Non-pigmented ciliary epithelial cell (primary cell): ENCODE measurements around the gene TPMT.
"Not testable (repeated sequence)": the region's sequence is repeated elsewhere in the genome, so short reads cannot be mapped to it uniquely, and the experiment has no call there.

Experiments
- DNase-seq: peaks from one replicate; pipeline ENCODE4 v3.0.0-alpha.2; 2010; ENCODE audit warnings: low read depth

Gene TPMT

DNA sequence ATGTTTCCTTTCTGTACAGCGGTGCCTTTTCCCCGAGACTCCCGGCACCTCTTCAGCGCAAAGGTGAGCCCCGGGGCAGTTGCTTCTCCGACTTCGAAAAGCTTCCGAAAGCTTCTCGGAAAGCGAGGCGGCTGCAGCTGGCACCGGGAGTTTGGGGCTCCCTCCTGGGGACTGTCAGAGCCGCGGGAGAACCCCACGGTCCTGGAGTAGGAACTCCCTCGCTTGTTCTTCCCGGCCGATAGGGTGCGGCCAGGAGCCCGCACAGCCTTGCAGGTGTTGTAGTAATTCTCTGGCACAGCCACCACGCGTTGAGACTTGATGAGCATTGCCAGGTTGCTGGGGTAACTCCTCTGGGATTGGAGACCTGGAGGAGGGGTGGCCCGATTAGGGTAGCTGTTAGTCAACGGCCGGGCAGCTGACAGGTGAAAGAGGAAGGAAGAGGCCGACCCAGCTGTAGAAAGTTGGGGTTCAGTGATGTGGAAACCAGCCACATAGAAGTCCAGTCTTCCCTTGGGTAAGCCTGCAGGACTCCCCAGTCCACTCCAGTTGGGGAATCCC, 1.1 kb upstream of the TPMT start:
- no peak for DNase-seq

DNA sequence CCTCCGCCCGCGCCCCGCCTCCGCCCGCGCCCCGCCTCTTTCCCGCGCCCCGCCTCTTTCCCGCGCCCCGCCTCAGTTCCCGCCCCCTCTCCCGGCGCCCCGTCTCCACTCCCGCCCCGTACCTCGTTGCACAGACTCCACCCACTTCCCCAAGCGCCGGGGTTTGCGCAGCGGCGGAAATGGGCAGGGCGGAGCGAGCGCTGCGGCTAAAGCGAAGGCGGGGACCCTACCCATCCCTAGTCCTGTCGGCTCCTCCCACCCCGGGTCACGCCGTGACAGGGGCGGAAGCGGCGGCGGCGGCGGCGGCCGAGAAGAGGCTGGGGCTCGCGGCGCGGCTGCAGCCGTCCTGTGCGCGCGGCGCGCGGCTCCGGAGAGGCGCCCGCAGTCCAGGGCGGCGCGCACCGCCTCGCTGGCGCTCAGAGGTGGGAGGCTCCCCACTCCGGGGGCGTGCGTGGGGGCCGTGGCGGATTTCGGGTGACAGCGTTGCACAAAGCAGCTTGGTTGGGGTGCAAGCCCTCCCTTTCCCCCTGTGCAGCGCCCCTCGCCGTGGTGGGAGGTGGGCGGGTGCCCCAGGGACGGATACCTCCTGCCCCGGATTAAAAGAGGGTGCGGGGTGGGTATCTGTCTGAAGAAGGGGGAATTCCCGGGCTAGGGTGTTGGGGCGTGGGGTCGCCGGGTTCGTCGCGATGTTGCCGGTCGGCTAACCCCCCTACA, 430 bp upstream of the TPMT start, which contains the start of gene KDM1B:
TSS of gene KDM1B (plus strand) at position 273 of the 714 bp plus-strand sequence. CDS start 4,474 bp downstream, outside the sequence.
- DNase-seq = peak; percentile 87

DNA sequence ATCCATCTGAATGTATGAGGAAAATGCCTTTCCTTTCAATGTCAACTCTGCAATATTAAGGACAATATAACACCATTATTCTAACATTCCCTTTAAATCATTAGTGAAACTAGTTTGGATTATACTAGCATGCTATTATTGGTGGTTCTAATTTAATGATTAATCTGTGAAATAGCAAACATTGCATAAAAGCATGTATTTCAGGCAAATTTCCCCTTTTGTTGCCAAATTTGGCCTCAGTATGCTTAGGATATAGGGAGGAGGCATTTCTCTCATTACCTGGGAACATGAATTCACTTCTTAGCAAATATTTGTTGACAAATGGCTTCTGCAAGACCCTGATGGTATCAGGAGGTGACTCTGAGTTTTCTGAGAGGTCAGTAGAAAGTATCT, 1.6 kb downstream of the TPMT start:
- DNase-seq = no peak

DNA sequence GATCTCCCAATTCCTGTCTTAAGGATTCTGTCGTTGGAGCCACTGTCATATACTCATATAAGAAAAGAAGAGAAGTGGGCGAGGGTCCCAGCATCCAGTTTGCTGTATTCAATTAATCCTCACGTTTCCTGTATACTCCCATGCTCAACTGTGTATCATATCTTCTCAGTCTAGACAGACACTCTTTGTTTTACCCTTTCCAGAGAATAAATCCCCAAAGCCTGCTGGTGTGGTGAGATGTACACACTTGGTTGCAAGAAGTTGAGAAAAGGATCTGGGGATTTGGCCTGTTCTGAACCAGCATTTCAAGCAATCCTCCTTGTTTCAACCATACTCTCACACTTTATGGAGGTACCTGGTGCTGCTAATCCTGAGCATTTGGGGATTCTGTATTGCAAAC, 3.1 kb downstream of the TPMT start:
- DNase-seq = no peak

DNA sequence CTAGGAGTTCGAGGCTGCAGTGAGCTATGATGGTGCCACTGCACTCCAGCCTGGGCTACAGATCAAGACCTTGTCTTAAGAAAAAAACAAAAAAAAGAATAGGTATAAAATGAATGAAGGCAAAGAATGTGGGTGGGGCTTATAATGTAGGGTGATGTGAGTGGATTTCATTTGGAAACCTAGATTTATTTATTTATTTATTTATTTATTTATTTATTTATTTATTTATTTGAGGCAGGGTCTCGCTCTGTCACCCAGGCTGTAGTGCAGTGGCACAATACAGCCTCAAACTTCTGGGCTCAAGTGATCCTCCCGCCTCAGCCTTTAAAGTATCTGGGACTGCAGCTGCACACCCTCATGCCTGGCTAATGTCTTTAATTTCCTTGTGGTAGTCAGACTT, 3.5 kb downstream of the TPMT start:
- DNase-seq = not testable (repeated sequence)

DNA sequence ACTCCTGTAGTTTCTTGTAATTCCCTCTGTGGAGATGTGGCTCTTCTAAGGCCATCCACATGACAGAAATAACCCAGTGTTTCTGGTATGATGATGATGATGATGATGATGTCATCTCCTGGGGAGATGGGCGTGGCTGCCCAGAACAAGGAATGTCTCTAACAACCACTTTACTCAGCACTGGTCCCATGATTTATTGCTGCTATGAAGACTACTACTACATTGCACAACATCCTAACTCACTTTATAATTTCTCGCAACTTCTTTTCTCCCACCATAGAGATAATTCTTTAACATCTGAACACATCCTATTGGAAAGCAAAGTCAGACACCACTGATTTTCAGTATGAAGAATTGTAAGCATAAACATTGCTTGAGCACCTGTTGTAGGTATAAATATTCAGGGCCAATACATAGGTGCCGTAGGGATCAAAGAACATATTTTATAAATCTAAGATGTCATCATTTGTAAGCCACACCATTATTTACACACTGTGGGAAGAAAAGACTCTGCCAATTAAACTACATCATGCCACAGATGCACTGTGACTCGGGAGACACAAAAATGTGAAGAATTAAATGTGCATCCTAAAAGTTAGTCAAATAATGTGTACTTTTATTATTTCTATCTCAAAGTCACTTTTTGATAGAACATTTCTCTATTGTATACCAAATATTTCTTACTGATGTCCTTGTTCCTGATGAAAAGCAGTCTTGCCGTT, 6.4 kb downstream of the TPMT start:
- DNase-seq = peak; percentile 62

DNA sequence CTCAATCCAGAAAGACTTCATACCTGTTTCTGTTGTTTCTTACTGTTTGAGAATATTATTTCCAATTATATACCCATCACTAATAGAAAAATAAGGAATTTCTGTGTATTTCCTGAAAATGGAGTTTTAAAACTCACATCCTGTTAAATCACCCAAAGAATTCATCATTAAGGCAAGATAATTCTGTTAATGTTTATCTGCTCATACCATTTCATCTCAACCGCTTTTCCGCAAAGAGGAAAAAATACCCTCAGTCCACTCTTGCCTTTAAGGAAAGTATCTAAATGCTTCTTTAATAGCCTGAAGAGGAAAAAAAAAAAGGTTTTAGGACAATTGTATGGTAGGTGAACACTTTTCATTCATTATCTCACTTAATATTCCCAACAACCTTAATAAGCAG, 7.3 kb downstream of the TPMT start:
- no peak for DNase-seq

DNA sequence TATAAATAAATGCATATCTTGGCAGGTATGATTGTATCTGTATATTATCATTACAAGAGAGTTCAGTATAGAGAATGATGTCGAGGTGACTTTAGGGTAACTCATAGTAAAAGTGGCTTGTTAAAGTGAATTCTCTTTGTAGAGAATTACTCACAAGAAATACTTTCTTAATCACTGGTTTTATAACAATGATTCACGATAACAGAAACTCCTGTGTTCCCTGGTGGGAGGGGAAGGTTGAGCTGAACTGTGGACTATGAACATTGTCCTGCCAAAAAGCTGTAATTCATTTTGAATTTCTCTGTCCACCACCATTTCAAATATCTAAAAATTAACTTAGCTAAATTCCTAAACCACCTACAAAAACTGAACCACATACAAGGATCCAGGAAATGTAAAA, 7.7 kb downstream of the TPMT start:
- DNase-seq = no peak

DNA sequence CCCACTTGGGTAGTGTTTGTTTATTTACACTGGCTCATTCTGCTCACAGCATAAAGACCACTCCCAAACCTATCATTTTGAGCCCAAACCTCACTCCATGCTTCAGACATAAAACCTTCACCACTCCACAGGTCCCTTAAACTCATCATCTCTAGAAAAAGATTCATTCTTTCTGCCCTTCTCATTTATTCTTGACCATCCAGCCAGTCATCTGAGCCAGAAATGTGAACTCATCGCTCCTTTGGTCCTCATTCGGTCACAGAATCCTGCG, 12.4 kb downstream of the TPMT start:
- no peak for DNase-seq

DNA sequence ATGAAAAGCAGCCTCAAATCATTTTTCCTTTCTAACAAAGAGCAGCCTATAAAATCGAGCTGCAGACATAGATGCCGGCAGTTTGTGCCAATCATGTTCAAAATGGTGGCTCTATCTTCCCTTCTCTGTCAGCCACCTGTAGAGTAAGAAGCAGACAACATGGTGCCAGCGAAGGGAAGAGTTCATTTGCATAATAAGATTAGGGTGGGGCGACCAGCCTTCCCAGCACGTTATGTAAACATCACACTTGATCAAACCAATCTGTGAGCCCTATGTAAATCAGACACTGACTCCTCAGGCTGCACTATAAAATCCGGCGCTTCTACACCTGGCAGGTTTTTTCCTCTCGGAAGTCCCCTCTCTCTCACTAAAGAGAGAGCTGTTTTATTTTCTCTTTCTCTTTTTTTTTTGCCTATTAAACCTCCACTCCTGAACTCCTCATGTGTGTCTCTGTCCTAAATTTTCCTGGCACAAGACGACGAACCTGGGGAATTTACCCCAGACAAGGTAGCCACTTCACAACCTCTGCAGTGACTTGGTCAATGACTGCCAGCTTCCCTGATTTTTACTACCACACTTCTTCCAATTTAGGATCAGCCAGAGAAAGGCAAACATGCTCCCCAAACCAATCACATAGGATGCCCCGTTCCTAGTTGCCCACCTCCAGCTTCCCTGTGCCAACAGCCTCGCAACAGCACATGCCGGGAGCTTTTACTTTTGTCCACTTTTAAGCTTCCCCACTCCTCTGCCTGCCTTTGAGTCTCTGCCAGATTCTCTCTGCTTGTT, 12.9 kb downstream of the TPMT start:
- DNase-seq = no peak

DNA sequence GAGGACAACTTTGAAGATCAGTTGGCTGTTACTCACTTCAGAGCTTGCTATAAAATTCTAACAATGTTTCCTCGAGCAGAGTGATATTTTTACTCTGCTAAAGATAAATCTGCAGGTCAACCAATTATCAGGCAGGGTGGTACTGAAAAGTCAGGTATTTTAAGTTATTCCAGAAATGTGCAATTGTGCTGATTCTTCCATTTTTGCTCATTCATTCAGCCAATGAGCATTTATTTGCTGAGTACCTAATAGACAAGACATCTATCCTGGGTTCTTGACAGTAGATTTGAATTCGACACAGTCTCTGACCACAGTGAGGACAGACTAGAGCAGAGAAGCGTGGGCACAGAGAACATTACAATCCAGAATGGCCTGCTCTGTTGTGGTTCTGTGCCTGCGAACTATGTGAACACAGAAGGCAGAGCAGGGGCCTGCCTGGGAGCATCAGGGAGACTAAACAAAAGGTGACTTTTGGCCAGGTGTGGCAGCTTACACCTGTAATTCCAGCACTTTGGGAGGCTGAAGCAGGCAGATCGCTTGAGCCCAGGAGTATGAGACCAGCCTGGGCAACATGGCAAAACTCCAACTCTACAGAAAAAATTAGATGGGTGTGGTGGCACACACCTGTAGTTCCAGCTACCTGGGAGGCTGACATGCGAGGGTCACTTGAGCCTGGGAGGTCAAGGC, 14.8 kb downstream of the TPMT start:
- no peak for DNase-seq

DNA sequence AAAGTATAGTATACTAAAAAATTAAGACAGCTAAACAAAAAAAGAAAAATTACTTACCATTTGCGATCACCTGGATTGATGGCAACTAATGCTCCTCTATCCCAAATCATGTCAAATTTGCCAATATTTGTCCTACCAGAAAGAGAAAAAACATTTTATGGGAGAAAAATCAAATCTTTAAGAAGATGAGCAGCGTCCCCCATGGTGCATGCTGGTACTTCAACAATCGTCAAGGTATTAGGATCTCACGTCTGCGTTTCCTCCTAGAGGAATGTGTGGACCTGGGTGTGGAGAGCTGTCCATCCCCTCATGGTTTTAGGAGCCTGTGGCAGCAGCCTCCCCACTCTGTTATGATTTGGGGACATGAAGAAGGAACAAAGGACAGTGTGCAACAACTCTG, 16.0 kb downstream of the TPMT start:
- DNase-seq = no peak

DNA sequence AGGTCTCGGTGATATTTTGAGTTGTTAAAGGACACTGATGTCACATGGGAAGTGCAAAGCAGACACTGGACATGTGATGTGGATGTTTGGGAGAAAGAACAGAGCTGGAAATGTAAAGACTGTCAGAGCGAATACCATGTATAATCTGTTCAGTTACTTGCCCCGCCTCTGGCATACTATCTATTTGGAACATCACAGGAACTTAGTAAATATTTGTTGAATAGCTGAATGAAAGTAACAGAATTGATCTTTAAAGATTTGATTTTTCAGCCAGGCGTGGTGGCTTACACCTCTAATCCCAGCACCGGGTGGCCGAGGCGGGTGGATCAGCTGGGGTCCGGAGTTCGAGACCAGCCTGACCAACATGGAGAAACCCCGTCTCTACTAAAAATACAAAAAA, 18.6 kb downstream of the TPMT start:
- no peak for DNase-seq

DNA sequence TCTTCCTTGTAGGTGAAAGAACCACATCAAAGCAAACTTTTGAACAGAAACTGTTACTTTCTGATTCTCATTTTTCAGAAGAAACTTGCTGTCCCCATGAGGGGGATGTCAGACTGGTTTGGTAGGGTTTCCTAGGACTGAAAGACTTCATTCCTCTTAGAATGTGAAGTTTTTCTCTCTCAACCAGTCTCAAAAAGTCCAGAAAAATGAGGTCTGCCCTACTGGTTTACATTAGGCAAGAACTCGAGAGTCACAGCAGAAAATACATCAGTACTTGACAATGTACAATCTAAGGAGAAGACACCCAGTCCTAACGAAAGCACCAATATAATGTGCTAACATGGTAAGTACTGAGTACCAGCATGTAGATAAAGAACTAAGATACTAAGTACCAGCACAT, 19.7 kb downstream of the TPMT start:
- no peak for DNase-seq

DNA sequence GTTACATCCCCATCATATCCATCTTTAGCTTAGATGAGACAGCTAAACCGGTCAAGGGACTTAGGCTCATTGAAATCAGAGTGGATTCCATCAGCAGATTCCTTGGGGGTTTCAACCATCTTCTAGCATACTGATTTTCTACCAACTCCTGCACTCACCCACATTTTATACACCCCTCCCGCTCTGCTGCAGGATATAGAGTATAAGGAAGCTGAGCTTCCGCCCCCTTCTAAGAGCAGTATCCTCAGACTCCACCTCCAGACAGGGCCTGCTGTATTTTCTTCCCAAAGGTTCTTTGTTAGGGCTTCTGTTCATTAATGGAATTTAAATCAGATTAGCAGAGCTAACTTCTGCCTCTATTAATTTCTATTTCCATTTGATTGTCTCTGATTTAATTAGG, 22.5 kb downstream of the TPMT start:
- DNase-seq = no peak

DNA sequence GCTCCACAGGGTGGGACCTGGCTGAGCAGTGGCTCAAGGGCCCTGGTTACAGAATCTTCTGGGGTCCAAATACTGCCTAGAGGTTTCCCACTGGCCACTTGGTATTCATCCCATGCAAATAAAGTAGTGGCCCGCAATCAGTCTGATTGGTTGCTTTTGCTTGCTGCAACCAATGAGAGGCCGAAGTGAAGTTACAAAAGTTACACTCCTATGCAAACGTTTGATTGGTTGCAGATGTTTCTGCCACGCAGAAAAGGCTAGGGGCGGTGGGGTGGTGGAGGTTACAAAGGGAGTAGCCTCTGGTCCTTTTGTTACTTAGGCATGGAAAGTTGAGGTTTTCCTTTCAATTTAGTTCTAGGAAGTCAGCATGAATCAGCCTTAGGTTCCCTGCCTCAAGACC, 28.8 kb downstream of the TPMT start:
- no peak for DNase-seq

DNA sequence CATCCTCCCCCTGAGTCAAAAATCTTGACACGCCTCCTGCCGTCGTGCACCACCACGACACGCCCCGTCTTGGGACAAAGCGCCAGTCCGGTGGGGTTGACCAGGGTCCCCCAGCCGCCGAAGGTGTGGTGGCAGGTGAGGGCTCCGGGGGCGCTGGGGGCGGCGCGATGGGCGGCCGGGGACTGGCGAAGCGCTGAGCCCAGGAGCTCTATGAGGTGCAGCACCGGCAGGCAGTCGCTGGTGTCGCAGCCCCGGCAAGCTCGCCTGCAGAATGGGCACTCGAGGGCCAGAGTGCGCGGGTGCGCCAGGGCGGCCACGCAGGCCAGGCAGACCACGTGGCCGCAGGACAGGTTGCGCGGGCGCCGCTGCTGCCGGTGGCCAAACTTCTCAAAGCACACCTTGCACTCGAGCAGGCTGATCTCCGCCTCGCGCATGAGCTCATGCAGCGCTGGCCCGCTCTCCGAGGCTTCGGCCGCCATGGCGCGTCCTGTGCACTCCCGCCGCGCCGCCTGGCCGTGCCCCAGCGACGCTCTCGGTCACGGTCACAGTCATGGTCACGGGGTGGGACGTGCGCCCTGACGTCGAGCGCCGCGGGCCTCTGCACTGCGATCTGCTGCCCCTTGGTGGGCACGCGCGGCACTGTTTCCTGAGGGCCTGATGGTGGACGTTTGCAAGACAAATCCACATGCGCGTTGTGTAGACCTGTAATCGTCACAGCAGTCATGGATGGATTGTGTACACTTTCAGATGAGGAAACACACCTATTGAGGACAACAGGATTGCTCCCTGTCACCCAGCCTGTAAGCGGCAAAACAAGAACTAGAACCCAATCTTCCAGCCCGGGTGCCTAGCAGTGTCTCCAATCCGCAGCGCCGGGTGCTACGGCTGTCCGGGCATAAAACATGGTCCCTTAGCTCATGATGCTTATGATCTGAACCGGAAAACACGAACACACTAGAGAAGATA, 32.5 kb downstream of the TPMT start, which contains the start of gene NHLRC1:
TSS of gene NHLRC1 (minus strand) at position 550 of the 966 bp plus-strand sequence. CDS start at position 479, 71 bp downstream.
- DNase-seq = peak; percentile 41

DNA sequence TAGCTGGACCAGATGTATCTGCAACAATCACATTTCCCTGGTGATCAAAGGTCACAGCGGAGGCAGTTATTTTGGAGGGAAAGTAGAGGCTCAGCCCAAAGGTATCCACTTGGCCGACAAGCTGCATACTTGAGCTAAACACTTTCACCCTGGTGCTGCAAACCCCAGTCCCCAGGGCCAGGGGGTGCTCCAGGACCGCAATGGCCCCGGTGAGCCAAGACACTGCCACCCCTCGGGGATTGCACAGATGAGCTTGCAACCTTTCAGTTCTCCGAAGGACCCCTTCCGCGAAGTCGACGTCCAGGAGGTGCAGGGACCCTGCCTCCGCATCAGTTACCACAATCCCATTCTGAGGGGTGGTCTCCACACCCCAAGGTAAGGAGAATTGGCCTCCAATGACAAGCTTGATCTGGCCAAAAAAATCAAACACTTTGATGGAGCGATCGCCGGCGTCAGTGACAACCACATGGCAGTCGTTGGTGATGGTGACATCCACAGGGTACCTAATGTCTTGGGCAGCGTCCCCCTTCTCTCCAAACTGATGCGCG, 33.2 kb downstream of the TPMT start:
- DNase-seq = no peak

DNA sequence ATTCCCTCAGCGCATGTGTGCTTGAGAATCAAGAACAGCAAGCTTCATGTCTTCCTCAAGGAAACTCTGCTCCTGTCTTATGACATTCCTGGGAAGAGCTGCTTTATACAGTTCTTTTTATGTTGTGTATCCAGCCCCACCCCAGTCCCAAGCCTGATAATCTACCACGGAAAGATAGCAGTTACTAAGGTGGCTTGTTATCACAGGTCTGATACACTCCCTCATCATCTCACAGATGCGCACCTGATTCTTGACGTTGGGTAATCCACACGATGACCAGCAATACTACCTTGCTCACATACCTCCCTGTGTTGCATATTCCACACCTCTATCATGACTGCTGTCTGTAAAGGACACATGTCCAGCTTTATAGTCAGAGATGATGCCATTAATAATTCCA, 35.6 kb downstream of the TPMT start:
- DNase-seq = no peak

DNA sequence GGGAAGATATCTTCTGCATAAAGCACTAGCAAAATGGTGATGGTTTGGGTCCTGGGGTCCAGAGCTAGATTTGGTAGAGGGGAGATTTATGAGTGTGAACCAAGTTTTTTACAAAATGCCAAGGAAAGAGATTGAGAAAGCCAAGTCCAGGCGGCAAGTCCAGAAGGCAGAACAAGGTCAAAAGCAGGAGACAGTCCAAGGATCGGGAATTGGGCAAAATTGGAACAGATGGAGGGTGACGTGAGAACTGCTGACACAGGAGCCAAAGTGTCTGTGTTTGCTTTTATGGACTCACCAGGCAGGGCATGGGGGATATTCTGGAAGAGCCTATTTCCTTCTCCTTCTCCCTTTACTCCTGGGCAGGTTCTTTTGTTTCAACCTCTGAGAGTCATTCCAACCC, 36.5 kb downstream of the TPMT start:
- DNase-seq = no peak

DNA sequence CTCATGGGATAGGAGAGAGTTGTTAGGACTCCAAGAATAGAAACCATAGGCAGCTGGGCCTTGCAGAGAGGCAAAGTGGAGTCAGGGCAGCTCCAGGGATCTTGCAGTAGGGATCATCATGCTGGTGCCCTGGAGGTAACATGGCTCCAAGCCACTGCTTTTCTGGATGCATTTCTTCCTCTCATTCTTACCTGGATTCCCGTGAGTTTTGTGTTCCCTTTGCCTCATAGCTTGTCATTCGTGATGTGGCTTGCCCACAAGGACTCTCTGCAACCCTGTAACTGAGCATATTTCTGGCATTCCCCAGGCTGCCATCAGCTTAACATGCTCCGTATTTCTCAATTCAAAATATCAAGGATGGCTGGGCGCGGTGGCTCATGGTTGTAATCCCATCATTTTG, 37.7 kb downstream of the TPMT start:
- DNase-seq = no peak
